HCT116 (cell line): Measurements from ENCODE around the gene TGM2. TPM values are rescaled to one million over a fixed set of nuclear protein-coding genes. Genes with fewer than 3 reads are reported as not detected.

ENCODE experiments used
- ATAC-seq: fragments of 200-7000 bp; cut with Tn5 transposase; 2 replicates; pipeline ENCODE4 v1.9.1; 2020; ENCODE audit warnings: mild to moderate bottlenecking, moderate library complexity
- BruUV-seq: library from RNA; stranded (reverse); fragments of 400-500 nt; replicated peaks from 2 replicates; lab custom pipeline; 2021; lab: Mats Ljungman, UMichigan
- CTCF ChIA-PET: fragments of 300-600 bp; sonication (Branson Sonifier 250); formaldehyde crosslinking; loops from one replicate; lab custom pipeline; 2021; ENCODE audit warnings: antibody characterized with exemption; lab: Charles Lee
- POLR2A ChIA-PET: fragments of 300-600, 350-600 bp; sonication (Branson Sonifier 250); formaldehyde crosslinking; loops from one replicate; lab custom pipeline; 2021; ENCODE audit warnings: antibody characterized with exemption; lab: Charles Lee
- RAD21 ChIA-PET, 2 experiments: fragments of 300-600 bp; sonication (Branson Sonifier 250); formaldehyde crosslinking; loops; one replicate each; lab custom pipeline; 2023; ENCODE audit warnings: low total read pairs in 2 of 2; ENCODE audit not compliant: uncharacterized antibody in 2 of 2, unreplicated experiment in 2 of 2, low non-redundant PET in 1 of 2; lab: Charles Lee
- DNase-seq: peaks from one replicate; pipeline ENCODE4 v3.0.0-alpha.2; 2010; ENCODE audit warnings: low read depth, low spot score
- H2AFZ ChIP-seq: fragments of 200-600 bp; shearing (Covaris generic), sonication (generic); 2 replicates; pipeline ENCODE4 v1.6.1; 2017; ENCODE audit warnings: low read depth, mixed run types, mixed read lengths, antibody characterized with exemption, low read length; ENCODE audit not compliant: poor library complexity, severe bottlenecking
- H3K27ac ChIP-seq: 2 replicates; pipeline ENCODE4 v1.5.1; 2012; ENCODE audit warnings: low read depth, low read length
- H3K27me3 ChIP-seq: fragments of 200-600 bp; sonication (generic); 2 replicates; pipeline ENCODE4 v1.6.1; 2016; ENCODE audit warnings: mixed run types, low read length, mixed read lengths; ENCODE audit not compliant: insufficient read depth
- H3K36me3 ChIP-seq, 2 experiments: fragments of 200-500 bp in 1 of 2; fragments of 200-600 bp in 1 of 2; sonication (Bioruptor generic) in 1 of 2; sonication (generic) in 1 of 2; 2 replicates each; pipeline versions ENCODE4 v1.5.1 to v1.6.1; 2014 to 2016; ENCODE audit warnings: low read length in 2 of 2, inconsistent platforms in 1 of 2, mixed read lengths in 1 of 2, mixed run types in 1 of 2; ENCODE audit not compliant: insufficient read depth in 2 of 2, control insufficient read depth in 1 of 2
- H3K4me1 ChIP-seq, 2 experiments: fragments of 200-600 bp in 1 of 2; sonication (generic) in 1 of 2; 2 replicates each; pipeline versions ENCODE4 v1.5.1 to v1.6.1; 2012 to 2017; ENCODE audit warnings: low read length in 2 of 2, inconsistent platforms in 1 of 2, mild to moderate bottlenecking in 1 of 2, mixed read lengths in 1 of 2, mixed run types in 1 of 2, moderate library complexity in 1 of 2; ENCODE audit not compliant: insufficient read depth in 2 of 2, control insufficient read depth in 1 of 2
- H3K4me2 ChIP-seq: fragments of 200-600 bp; sonication (generic); 2 replicates; pipeline ENCODE4 v1.6.1; 2017; ENCODE audit warnings: mixed run types, low read length, mixed read lengths
- H3K4me3 ChIP-seq, 2 experiments: fragments of 200-600 bp in 1 of 2; sonication (generic) in 1 of 2; replicated peaks in 1 of 2; 2 replicates each; pipeline ENCODE4 v1.5.1; 2011 to 2016; ENCODE audit warnings: low read length in 2 of 2, control low read depth in 1 of 2, low read depth in 1 of 2, mild to moderate bottlenecking in 1 of 2, mixed read lengths in 1 of 2, mixed run types in 1 of 2
- H3K79me2 ChIP-seq: fragments of 200-600 bp; sonication (generic); 2 replicates; pipeline ENCODE4 v1.6.1; 2017; ENCODE audit warnings: mild to moderate bottlenecking, mixed run types, low read length, moderate library complexity, mixed read lengths; ENCODE audit not compliant: insufficient read depth
- H3K9ac ChIP-seq: fragments of 200-600 bp; sonication (generic); 2 replicates; pipeline ENCODE4 v1.6.1; 2016; ENCODE audit warnings: low read length, mixed read lengths
- H3K9me2 ChIP-seq: fragments of 200-600 bp; sonication (generic), shearing (Covaris generic); 2 replicates; pipeline ENCODE4 v1.6.1; 2017; ENCODE audit warnings: mixed run types, mild to moderate bottlenecking, moderate library complexity; ENCODE audit not compliant: insufficient read depth
- H3K9me3 ChIP-seq, 2 experiments: fragments of 200-500 bp in 1 of 2; fragments of 200-600 bp in 1 of 2; sonication (Bioruptor generic) in 1 of 2; sonication (generic) in 1 of 2; 2 replicates each; pipeline ENCODE4 v1.6.1; 2014 to 2017; ENCODE audit warnings: low read length in 2 of 2, mixed read lengths in 2 of 2, inconsistent platforms in 1 of 2, low read depth in 1 of 2, mild to moderate bottlenecking in 1 of 2, mixed run types in 1 of 2, moderate library complexity in 1 of 2; ENCODE audit not compliant: control insufficient read depth in 1 of 2, insufficient read depth in 1 of 2
- H4K20me1 ChIP-seq: fragments of 200-600 bp; sonication (generic), shearing (Covaris generic); 2 replicates; pipeline ENCODE4 v1.6.1; 2017; ENCODE audit warnings: mixed run types, mild to moderate bottlenecking, moderate library complexity; ENCODE audit not compliant: insufficient read depth
- CBX3 ChIP-seq: IDR thresholded peaks from 2 replicates; pipeline ENCODE4 v1.6.1; 2012; ENCODE audit warnings: low read depth
- CTCF ChIP-seq, 3 experiments: fragments of 200-600 bp in 1 of 3; sonication (generic) in 1 of 3; IDR thresholded peaks in 2 of 3; conservative IDR thresholded peaks in 1 of 3; 2 replicates each; pipeline ENCODE4 v1.5.1; 2012 to 2017; ENCODE audit warnings: low read depth in 2 of 3, low read length in 2 of 3, antibody characterized with exemption in 1 of 3, borderline replicate concordance in 1 of 3, control low read depth in 1 of 3, mild to moderate bottlenecking in 1 of 3, mixed read lengths in 1 of 3, mixed run types in 1 of 3, moderate library complexity in 1 of 3; ENCODE audit not compliant: insufficient read depth in 1 of 3
- EZH2phosphoT487 ChIP-seq: fragments of 200-600 bp; IDR thresholded peaks from 2 replicates; pipeline ENCODE4 v1.6.1; 2018; ENCODE audit warnings: antibody characterized with exemption, borderline replicate concordance
- FOSL1 ChIP-seq: IDR thresholded peaks from 2 replicates; pipeline ENCODE4 v1.6.1; 2012; ENCODE audit warnings: low read depth
- JUND ChIP-seq: IDR thresholded peaks from 2 replicates; pipeline ENCODE4 v1.6.1; 2012
- MAX ChIP-seq: IDR thresholded peaks from 2 replicates; pipeline ENCODE4 v1.6.1; 2012
- POLR2A ChIP-seq: IDR thresholded peaks from 2 replicates; pipeline ENCODE4 v1.7.0; 2011; ENCODE audit warnings: borderline replicate concordance; ENCODE audit not compliant: insufficient read depth, insufficient read length; ENCODE audit errors: extremely low read depth
- POLR2AphosphoS5 ChIP-seq: IDR thresholded peaks from 2 replicates; pipeline ENCODE4 v1.6.1; 2011; ENCODE audit warnings: mild to moderate bottlenecking, low read depth, low read length, moderate library complexity
- RAD21 ChIP-seq: IDR thresholded peaks from 2 replicates; pipeline ENCODE4 v1.6.1; 2012; ENCODE audit warnings: low read depth, mild to moderate bottlenecking
- SP1 ChIP-seq: IDR thresholded peaks from 2 replicates; pipeline ENCODE4 v1.6.1; 2012; ENCODE audit warnings: low read depth
- YY1 ChIP-seq: IDR thresholded peaks from 2 replicates; pipeline ENCODE4 v1.6.1; 2011; ENCODE audit warnings: low read length, low read depth, moderate library complexity, mild to moderate bottlenecking; ENCODE audit not compliant: insufficient replicate concordance; ENCODE audit errors: extremely low read depth
- intact Hi-C: fragments of 100-400 bp; cut with micrococcal nuclease; formaldehyde crosslinking; loops from 2 replicates; pipeline ENCODE4 v1.10.0; 2022
- total RNA-seq: library from RNA; stranded (reverse); gene quantifications from one replicate; pipeline ENCODE4 v1.2.1, GENCODE V29; 2021; ENCODE audit not compliant: unreplicated experiment

TGM2 gene
- total RNA-seq, 1 experiment from 2014 or later, result 6.1 TPM

DNA sequence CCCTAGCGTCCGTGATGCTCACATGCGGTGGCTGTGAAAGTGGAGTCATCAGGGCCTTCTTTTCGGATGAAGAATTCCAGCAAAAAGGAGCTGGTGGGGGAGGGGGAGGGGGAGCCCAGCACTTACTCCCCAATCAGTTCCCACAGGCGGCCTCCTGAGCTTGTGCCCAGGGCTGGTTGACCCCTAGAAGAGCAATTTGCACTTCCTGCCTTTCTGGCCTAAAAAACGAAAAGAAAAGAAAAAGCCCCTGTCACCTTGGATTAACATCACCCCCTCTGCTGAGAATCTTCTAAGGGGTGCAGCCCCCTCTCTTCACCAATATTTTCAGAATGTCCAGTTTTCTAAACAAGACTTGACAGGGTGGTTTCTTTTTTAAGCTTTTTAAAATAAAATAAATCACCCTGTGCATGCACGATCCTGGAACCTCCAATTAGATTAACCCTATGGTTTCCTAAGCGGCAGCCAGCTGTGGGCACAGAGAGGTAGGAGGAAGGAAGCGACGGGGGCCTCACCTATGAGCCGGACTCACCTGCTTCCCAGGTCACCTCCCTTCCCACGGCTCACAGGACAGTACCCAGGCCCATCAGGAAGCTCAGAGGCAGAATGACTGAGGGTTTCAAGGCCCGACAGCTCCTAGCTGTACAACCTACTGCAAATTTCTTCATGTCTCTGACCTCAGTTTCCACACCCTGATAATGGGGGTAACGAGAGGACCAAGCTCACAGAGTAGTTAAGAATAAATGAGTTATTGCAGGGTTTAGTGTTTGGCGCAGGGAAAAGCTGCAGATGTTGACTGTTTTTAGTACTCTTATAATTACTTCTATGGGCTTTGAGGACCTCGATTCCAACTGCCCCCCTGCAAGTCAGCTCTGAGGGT lies 10.5 kb upstream of the TGM2 start:
- RAD21 ChIA-PET, result no interaction called here
- no TSS peak for BruUV-seq
- CTCF ChIA-PET, result interaction anchor here (1.1 kb wide), 1 partner anchor 9 kb away, joined by 5 read pairs; no protein-coding TSS in a partner anchor

DNA sequence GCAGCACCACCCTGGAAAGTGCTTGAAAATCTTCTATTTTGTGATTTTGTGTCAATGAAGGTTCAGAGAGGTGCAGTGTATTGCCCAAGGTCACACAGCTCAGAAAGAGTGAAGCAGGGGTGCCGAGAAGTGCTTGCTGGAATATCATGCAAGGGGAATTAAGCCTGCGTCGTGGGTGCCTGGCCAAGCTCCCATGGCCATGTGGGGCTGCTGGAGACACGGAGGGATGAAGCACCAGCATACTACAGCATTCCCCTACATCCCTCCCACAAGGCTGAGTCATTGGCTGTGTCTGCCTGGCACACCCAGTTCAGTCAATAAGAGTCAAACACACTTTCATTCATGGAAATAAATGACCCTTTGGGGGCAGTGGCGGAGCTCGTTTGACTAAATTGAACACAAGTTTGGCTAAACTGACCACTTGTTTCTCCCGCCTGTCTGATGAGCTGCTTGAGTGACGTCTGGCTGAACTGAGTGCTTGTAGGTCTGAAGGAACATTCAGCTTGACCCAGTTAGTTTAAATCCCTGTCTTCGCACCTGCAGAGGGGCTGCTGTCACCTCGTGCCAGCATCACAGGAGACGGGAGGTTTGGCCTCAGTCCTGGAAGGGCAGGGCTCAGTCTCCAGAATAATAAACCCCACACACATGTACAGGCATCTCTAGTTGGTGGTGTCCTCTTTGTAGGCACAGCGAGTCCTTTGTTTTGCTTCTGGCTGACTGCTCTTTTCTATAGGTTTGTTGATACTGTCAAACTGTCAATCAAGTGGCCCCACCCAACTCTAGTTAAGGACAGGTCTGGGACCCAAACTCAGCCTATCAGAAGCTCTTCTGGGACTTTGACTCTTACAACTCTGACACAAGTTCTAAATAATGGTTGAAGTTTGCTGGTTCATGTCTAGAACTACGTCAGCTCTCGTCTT lies 8.4 kb upstream of the TGM2 start:
- Histone ChIP-seq H2AFZ (peak overlapping the region; percentile 92), H3K9ac (no peak overlapping the region), H3K4me3 (peak overlapping the region in 1 of 2 experiments; percentile 12; a peak in 1 of 4 replicates), H3K9me2 (no peaks in the 10 kb centered on the region), H3K4me1 (peaks cover 8 to 25% of the 10 kb centered on the region in 2 experiments; a peak in 3 of 4 replicates), H4K20me1 (no peaks in the 10 kb centered on the region), H3K4me2 (peak overlapping the region; percentile 65), H3K27ac (no peak overlapping the region), H3K27me3 (no peaks in the 10 kb centered on the region), H3K9me3 (no peaks in the 10 kb centered on the region), H3K36me3 (no peaks in the 10 kb centered on the region), H3K79me2 (no peaks in the 10 kb centered on the region)
- POLR2A ChIA-PET, result no interaction called here
- no peak for DNase-seq
- ATAC-seq, result peak; percentile 88
- intact Hi-C loops, result no loop called here
- no peak for TF ChIP-seq EZH2phosphoT487
- TF ChIP-seq CBX3, result peak; percentile 39; the same call in 1 of the 2 replicates
- peak; percentile 42; the same call in 1 of the 2 replicates for TF ChIP-seq RAD21
- TF ChIP-seq SP1, result peak; percentile 31
- no peak for TF ChIP-seq POLR2AphosphoS5
- peak; percentile 63; the same call in 1 of the 2 replicates for TF ChIP-seq MAX
- no peak for TF ChIP-seq POLR2A
- peak; percentile 29; the same call in 1 of the 2 replicates for TF ChIP-seq FOSL1
- TF ChIP-seq YY1, result no peak
- TF ChIP-seq CTCF (IDR thresholded peaks at IDR 0.05 in 2 of 3, conservative IDR thresholded peaks at IDR 0.05 in 1 of 3; ENCODE audit: borderline replicate concordance in 1 of 3, insufficient read depth in 1 of 3, low read depth in 2 of 3, low read length in 2 of 3), result 0 out of 6 replicates have a peak, but pooled peaks of 1 of the 3 experiments have one; percentile 12
- TF ChIP-seq JUND, result peak; percentile 34; the same call in 1 of the 2 replicates
- BruUV-seq, result no TSS peak
- RAD21 ChIA-PET, result interaction anchor here in 1 of 2 experiments (0.8 to 2.0 kb wide), 2 partner anchors 48 to 116 kb away, joined by 3 to 5 read pairs; no protein-coding TSS in a partner anchor
- CTCF ChIA-PET, result interaction anchor here (0.8 to 1.8 kb wide), 2 partner anchors 9 to 48 kb away, joined by 3 to 8 read pairs; no protein-coding TSS in a partner anchor

More for the DNA sequence above, 10.5 kb upstream of the TGM2 start:
- Histone ChIP-seq H3K27me3 (no peaks in the 10 kb centered on the region), H3K79me2 (no peaks in the 10 kb centered on the region), H4K20me1 (no peaks in the 10 kb centered on the region), H3K4me1 (peaks cover 8 to 19% of the 10 kb centered on the region in 2 experiments; a peak in 3 of 4 replicates), H3K4me3 (no peak overlapping the region), H3K9me3 (no peaks in the 10 kb centered on the region), H2AFZ (no peak overlapping the region), H3K4me2 (no peak overlapping the region), H3K36me3 (no peaks in the 10 kb centered on the region), H3K27ac (no peak overlapping the region), H3K9ac (no peak overlapping the region), H3K9me2 (no peaks in the 10 kb centered on the region)
- no peak for DNase-seq
- POLR2A ChIA-PET, result no interaction called here
- TF ChIP-seq RAD21, result no peak
- ATAC-seq, result no peak
- intact Hi-C loops, result no loop called here
